SK-N-MC (cell line): ENCODE results near the gene TACC2.

Experiments
- EZH2 ChIP-seq: fragments of 200-600 bp; sonication (generic); IDR thresholded peaks from one replicate; pipeline ENCODE4 v1.6.1; 2017; ENCODE audit warnings: antibody characterized with exemption
- FOXP2 ChIP-seq: optimal IDR thresholded peaks from 2 replicates; pipeline ENCODE3; 2011; ENCODE audit warnings: mild to moderate bottlenecking, moderate library complexity; ENCODE audit not compliant: insufficient read depth; ENCODE audit errors: extremely low read length, control extremely low read depth
- POLR2AphosphoS5 ChIP-seq: IDR thresholded peaks from 2 replicates; pipeline ENCODE4 v1.6.1; 2012; ENCODE audit warnings: mild to moderate bottlenecking, low read depth, low read length, borderline replicate concordance

DNA sequence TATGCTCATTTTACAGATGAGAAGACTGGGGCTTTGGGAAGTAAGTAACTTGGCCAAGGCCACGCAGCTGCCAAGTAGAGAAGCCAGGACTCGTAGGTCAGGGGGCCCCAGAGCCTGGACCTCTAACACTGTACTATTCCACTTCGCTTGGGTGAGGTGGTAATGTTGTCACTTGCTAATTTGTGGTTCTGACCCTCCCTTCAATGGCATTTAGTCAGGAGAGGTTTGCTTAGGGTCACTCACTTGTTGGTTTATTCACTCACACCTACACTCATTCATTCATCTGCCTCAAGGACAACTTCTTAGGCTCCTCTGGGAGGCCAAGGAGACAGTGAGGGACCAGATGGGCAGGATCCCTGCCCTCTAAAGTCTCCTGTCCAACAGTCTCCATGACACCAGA lies 303.4 kb downstream of the TACC2 start:
- no peak for TF ChIP-seq EZH2
- TF ChIP-seq POLR2AphosphoS5 = no peak
- no peak for TF ChIP-seq FOXP2
